GM21423 (cell line): ENCODE measurements around the gene LYAR.

Source experiments
- ATAC-seq: cut with Tn5 transposase; IDR thresholded peaks from one replicate; pipeline ENCODE4 v1.9.1; 2021; ENCODE audit warnings: mild to moderate bottlenecking, moderate library complexity; ENCODE audit not compliant: unreplicated experiment

LYAR gene, protein sequence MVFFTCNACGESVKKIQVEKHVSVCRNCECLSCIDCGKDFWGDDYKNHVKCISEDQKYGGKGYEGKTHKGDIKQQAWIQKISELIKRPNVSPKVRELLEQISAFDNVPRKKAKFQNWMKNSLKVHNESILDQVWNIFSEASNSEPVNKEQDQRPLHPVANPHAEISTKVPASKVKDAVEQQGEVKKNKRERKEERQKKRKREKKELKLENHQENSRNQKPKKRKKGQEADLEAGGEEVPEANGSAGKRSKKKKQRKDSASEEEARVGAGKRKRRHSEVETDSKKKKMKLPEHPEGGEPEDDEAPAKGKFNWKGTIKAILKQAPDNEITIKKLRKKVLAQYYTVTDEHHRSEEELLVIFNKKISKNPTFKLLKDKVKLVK

GRCh38 chr4:4289941-4290850 lies at the start of gene LYAR, which contains the start of gene ZBTB49:
Gene LYAR, minus strand, starts transcription at chr4:4290154. Its CDS starts 6,412 bp downstream, at chr4:4283742.
Gene ZBTB49, plus strand, starts transcription at chr4:4290251. Its CDS starts 9,695 bp downstream, at chr4:4299946.
- ATAC-seq: peak; percentile 82

- no peak for ATAC-seq
Observed at GRCh38 chr4:4339504-4340085, 49.6 kb upstream of the LYAR start.

DNA sequence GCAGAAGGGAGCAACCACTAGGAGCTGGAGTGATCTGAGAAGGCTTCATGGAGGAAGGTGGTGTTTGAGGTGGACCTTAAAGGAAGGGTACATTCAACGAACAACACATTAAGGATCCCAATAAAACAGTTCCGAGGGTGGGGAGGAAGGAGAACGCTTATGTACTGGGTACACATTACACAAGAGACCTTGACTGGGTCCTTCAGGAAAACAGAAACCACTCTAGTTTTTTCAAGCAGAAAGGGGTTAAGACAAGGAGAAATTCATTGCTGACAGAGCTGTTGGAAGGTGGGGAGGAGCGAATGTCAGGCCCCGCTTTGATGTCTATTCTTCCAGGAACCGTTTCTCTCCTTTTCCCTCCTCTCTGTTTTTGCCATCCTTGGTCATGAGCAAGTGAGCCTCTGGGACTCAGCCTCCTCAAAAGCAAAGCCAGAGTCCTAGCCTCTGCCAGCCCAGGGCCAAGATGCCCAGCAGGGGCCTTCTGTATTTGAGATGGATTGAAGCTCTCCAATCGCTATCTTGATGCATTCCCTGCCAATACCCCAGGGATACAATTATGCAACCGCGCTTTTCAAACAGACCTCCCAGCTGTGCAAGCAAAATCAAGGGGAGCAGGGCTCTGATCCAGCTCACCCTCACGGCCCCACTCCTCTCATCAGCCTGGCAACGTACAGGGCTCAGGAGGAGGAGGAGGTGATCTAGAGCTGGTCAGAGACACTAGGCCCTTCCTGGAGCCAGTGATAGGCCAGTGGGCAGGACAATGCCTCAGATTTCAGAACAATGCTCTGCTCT lies 48.5 kb upstream of the LYAR start:
- ATAC-seq: no peak

DNA sequence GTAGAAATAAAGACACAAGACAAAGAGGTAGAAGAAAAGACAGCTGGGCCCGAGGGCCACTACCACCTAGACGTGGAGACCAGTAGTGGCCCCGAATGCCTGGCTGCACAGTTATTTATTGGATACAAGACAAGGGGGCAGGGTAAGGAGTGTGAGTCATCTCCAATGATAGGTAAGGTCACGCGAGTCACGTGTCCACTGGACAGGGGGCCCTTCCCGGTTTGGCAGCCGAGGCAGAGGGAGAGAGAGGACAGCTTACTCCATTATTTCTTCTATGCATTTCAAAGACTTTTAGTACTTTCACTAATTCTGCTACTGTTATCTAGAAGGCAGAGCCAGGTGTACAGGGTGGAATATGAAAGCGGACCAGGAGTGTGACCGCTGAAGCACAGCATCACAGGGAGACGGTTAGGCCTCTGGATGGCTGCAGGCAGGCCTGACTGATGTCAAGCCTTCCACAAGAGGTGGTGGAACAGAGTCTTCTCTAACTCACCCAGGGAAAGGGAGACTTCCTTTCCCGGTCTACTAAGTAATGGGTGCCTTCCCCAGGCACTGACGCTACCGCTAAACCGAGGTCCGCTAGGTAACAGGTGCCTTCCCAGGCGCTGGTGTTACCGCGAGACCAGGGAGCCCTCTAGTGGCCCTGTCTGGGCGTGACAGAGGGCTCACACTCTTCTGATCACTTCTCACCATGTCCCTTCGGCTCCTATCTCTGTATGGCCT lies 45.0 kb upstream of the LYAR start:
- ATAC-seq: peak; percentile 77

- ATAC-seq: no peak
Observed at GRCh38 chr4:4333265-4333706, 43.3 kb upstream of the LYAR start.

DNA sequence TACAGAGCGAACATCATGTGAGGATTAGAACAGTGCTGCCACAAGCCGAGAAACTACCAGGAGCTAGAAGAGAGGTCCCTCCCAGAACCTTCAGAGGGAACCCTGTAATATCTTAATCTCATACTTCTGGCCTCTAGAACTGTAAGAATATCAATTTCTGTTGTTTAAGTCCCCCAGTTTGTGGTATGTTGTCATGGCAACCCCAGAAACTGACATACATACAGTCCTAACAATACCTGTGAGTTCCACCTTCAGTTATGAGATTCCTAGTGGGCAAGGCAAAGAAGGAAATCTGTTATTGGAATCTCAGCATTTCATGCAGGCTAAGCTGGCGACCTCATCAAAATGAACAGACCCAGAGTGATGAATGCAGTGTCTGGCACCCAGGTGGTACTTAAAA lies 42.6 kb upstream of the LYAR start:
- no peak for ATAC-seq

GRCh38 chr4:4330794-4331193 lies 40.8 kb upstream of the LYAR start:
- no peak for ATAC-seq

DNA sequence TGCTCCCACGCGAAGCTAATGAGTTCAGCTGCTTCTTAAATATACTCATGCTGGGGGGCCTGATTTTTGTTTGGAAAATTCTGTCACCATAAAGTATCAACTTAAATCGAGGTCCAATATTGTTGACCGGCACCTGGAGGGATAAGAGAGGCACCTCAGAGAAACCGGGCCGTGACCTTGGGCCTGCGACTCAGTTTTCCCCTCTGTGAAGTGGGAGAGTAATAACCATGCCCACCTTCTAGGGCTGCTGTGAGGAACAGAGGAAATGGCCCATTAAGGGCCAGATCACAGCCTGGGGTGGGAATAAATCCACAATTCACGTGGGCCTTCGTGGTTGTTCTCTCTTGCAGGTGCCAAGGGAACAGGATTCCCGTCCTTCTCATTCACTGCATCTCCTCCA lies 39.5 kb upstream of the LYAR start:
- no peak for ATAC-seq

GRCh38 chr4:4328840-4329239 lies 38.9 kb upstream of the LYAR start:
- no peak for ATAC-seq

DNA sequence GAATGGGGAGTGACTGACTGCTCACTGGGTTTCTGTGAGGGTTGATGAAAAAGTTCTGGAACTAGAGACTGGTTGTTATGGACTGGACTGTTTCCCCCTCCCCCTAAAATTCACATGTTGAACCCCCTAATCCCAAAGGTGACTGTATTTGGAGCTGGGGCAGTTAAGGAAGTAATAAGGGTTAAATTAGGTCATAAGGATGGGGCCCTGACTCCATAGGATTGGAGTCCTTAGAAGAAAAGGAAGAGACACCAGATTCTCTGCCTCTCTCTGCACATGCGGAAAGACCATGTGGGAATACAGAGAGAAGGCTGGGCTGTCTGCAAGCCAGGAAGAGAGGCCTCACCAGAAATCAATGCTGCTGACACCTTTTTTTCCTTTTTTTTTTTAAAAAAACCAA lies 38.3 kb upstream of the LYAR start:
- ATAC-seq: no peak

DNA sequence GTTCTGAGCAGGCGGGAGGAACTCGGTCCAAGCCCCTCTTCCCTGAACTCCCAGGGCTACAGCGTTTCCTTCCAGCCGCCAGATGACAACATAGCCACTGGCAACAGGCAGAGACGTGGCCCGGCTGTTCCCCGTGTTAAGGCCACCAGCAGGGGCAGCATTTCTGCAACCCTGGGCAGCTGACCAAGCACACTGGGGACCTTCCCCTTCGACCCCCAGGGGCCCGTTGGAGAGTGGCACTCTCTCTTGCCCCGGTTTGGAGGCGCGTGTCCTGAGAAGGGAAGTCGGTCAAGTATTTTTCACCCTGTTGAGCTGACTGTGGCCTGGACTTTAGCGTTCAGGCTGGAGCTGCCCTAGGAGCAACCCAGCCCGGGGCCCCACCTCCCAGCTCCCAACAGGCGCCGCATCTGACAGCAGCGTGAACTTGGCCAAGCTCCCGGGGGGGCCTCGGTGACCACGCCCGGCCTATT lies 37.7 kb upstream of the LYAR start:
- no peak for ATAC-seq

GRCh38 chr4:4326166-4326565 lies 36.2 kb upstream of the LYAR start:
- no peak for ATAC-seq

GRCh38 chr4:4325321-4325720 lies 35.4 kb upstream of the LYAR start:
- no peak for ATAC-seq

- no peak for ATAC-seq
Observed at GRCh38 chr4:4323705-4324534, 34.0 kb upstream of the LYAR start.

GRCh38 chr4:4321951-4322688 lies 32.2 kb upstream of the LYAR start:
- no peak for ATAC-seq

DNA sequence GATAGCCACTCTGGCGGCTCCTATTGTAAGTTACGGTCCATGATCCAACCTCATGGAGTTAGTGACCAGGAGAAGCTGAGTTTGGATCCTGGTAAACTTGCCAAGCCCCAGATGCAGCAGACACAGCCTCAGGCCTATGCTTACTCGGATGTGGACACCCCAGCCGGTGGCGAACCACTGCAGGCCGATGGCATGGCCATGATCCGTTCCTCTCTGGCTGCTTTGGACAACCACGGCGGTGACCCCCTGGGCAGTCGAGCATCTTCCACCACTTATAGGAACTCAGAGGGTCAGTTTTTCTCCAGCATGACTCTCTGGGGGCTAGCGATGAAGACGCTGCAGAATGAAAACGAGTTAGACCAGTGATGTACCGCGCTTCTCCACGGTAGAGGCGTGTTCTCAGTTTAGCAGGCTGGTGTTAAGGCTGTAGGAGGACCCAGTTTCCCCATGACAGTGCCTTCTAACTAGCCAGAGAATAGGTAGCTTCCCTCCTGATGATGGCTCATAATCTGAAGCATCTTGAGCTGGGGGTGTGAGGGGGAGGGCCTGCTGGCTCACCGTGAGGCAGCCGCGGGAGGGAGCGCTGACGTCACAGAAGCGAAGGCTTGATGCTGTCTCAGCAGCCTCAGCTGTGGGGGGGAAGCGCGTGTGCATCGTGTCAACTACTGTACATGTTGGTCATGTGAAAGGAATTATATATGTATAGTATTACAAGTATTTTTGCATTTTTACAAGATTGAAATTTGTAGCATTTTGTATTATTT lies 31.2 kb upstream of the LYAR start:
- no peak for ATAC-seq

DNA sequence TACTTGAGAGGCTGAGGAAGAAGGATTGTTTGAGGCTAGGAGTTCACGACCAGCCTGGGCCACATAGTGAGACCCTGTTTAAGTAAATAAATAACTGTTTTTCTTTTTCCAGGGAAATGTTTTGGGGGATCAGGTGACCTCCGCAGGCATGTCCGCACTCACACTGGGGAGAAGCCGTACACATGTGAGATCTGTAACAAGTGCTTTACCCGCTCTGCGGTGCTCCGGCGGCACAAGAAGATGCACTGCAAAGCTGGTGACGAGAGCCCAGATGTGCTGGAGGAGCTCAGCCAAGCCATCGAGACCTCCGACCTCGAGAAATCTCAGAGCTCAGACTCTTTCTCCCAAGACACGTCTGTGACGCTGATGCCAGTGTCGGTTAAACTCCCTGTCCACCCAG lies 30.6 kb upstream of the LYAR start:
- ATAC-seq: no peak
